Transverse colon (tissue), 4 donors: ENCODE measurements around the gene FGGY. TPM values are rescaled to one million over a fixed set of nuclear protein-coding genes. Genes with fewer than 3 reads are reported as not detected.

ENCODE experiments used
- DNase-seq: peaks from one replicate; pipeline ENCODE4 v3.0.0-alpha.2; 2019
- H3K27ac ChIP-seq, 4 donors: fragments of 200-600 bp; sonication (generic); 2 replicates each; pipeline ENCODE4 v1.5.1; 2016 to 2018; ENCODE audit warnings: inconsistent platforms in 4 of 4
- H3K27me3 ChIP-seq: fragments of 200-600 bp; sonication (generic); 2 replicates; pipeline ENCODE4 v1.5.1; 2017; ENCODE audit warnings: inconsistent platforms
- H3K36me3 ChIP-seq, 4 donors: fragments of 200-600 bp; sonication (generic); 2 replicates each; pipeline ENCODE4 v1.5.1; 2017 to 2019; ENCODE audit warnings: inconsistent platforms in 4 of 4
- H3K4me1 ChIP-seq, 4 donors: fragments of 200-600 bp; sonication (generic); 2 replicates each; pipeline ENCODE4 v1.5.1; 2017 to 2020; ENCODE audit warnings: inconsistent platforms in 4 of 4
- H3K4me3 ChIP-seq, 4 donors: fragments of 200-600 bp; sonication (generic); 1 replicate in 1 of 4; 2 replicates in 3 of 4; pipeline versions ENCODE4 v1.5.1 to v1.6.1; 2017 to 2019; ENCODE audit warnings: inconsistent platforms in 4 of 4
- H3K9me3 ChIP-seq, 2 donors: fragments of 200-600 bp; sonication (generic); 2 replicates each; pipeline ENCODE4 v1.5.1; 2017 to 2019; ENCODE audit warnings: inconsistent platforms in 2 of 2
- EP300 ChIP-seq: sonication (generic); formaldehyde crosslinking; IDR thresholded peaks from one replicate; pipeline ENCODE4 v1.6.1; 2017; ENCODE audit warnings: antibody characterized with exemption, low read depth
- POLR2A ChIP-seq: fragments of 450-650 bp; IDR thresholded peaks from one replicate; pipeline ENCODE4 v1.6.1; 2016; ENCODE audit warnings: antibody characterized with exemption, mild to moderate bottlenecking, moderate library complexity
- POLR2AphosphoS5 ChIP-seq, 3 donors: sonication (generic); formaldehyde crosslinking; IDR thresholded peaks; one replicate each; pipeline ENCODE4 v1.6.1; 2016; ENCODE audit warnings: antibody characterized with exemption in 3 of 3
- WGBS, 2 donors: methylation state at CpG; one replicate each; pipeline ENCODE4 v1.1.5; 2018; ENCODE audit warnings: low coverage in 1 of 2; 5-methylcytosine and 5-hydroxymethylcytosine counted together
- in situ Hi-C, 4 donors: fragments of 200-750 bp; cut with MboI; loops; one replicate each; pipeline versions ENCODE4 v1.15.0 to v1.15.1; 2017; ENCODE audit warnings: low sequenced_read_pairs in 3 of 4, low pct_ligation_motif_present in 1 of 4, low pct_unique_long_range_greater_than_20kb in 1 of 4
- intact Hi-C: fragments of 100-400 bp; cut with DNase I; formaldehyde crosslinking; loops from one replicate; pipeline ENCODE4 v1.15.1; 2023; ENCODE audit warnings: low total_unique reads
- total RNA-seq, 4 donors: library from RNA; depleted of rRNA; stranded (reverse); fragments of >200 nt; gene quantifications; one replicate each; pipeline ENCODE4 v1.1.0, GENCODE V29; 2016
- TF ChIP-seq, protein P1 (sequence below), 5 experiments: fragments of 200-600 bp in 3 of 5; fragments of 450-650 bp in 2 of 5; sonication (generic) in 3 of 5; IDR thresholded peaks; 1 replicate in 2 of 5; 2 replicates in 3 of 5; pipeline ENCODE4 v1.5.1; 2016 to 2017; ENCODE audit warnings: antibody characterized with exemption in 5 of 5, inconsistent platforms in 3 of 5, mild to moderate bottlenecking in 2 of 5, moderate library complexity in 1 of 5

FGGY gene
- total RNA-seq, 4 donors from 2014 or later: 18.2 to 97.7 (median 27.1) TPM

DNA sequence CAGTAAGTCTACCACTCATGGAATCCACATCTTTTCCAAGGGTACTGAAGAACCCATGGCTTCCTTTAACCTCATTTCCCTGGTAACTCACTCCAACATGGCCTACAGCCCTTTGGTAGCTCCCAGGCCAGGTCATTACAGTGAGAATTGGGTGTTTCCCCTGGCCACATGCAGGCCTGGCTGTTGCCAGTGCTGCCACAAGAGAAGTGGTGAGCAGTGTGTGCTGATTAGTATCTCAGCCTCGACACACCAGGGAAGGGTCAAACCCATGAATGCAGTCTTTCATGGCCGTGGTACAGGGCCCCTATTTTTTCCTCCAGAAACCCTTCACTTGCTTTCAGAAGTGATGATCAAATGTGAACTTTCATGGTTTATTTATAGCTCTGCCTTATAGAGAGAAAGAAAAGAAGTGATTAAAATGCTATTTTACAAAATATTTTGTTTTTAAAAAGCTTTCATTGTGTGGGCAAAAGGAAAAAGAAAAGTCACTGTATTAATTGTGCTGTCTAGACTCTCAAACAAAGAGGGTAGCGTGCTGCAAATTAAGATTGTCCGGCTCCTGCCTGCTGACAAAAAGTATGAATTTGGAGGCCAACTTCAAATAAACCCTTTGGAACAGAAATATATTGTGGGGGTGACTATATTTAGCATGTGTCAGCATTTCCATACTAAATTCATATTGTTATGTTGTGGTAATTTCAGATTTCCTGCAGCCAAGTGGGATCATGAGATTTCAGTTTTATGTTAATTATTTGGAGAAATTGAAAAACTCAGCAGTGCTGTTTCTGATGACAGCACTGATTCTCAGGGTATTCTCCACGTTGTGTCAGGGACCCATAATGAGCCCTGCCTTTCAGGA lies 455.9 kb downstream of the FGGY start:
- H3K4me1 ChIP-seq: peaks cover 0 to 7% (median 0%) of the 10 kb centered on the region in 4 donors
- H3K27ac ChIP-seq: no peak overlapping the region
- intact Hi-C loops: loop anchor here (10.0 kb wide), 1 partner anchor 968 kb away; the partner anchor contains the start of gene JUN
- H3K9me3 ChIP-seq: no peaks in the 10 kb centered on the region
- in situ Hi-C loops: loop anchor here in 1 of 4 donors (25.0 kb wide), 1 partner anchor 1240 kb away; no protein-coding TSS in a partner anchor
- no peak overlapping the region for H3K4me3 ChIP-seq
- no peak for DNase-seq
- TF ChIP-seq, protein P1, sequence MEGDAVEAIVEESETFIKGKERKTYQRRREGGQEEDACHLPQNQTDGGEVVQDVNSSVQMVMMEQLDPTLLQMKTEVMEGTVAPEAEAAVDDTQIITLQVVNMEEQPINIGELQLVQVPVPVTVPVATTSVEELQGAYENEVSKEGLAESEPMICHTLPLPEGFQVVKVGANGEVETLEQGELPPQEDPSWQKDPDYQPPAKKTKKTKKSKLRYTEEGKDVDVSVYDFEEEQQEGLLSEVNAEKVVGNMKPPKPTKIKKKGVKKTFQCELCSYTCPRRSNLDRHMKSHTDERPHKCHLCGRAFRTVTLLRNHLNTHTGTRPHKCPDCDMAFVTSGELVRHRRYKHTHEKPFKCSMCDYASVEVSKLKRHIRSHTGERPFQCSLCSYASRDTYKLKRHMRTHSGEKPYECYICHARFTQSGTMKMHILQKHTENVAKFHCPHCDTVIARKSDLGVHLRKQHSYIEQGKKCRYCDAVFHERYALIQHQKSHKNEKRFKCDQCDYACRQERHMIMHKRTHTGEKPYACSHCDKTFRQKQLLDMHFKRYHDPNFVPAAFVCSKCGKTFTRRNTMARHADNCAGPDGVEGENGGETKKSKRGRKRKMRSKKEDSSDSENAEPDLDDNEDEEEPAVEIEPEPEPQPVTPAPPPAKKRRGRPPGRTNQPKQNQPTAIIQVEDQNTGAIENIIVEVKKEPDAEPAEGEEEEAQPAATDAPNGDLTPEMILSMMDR (IDR thresholded peaks at IDR 0.05): no peak
- no peak for TF ChIP-seq POLR2AphosphoS5 (IDR thresholded peaks at IDR 0.05)
- no peak for TF ChIP-seq POLR2A
- no peak for TF ChIP-seq EP300
- H3K36me3 ChIP-seq: no peaks in the 10 kb centered on the region
- WGBS, 2 donors: 68 to 75% methylated on average over 4 to 5 of the region's 5 CpGs
- H3K27me3 ChIP-seq: no peaks in the 10 kb centered on the region

DNA sequence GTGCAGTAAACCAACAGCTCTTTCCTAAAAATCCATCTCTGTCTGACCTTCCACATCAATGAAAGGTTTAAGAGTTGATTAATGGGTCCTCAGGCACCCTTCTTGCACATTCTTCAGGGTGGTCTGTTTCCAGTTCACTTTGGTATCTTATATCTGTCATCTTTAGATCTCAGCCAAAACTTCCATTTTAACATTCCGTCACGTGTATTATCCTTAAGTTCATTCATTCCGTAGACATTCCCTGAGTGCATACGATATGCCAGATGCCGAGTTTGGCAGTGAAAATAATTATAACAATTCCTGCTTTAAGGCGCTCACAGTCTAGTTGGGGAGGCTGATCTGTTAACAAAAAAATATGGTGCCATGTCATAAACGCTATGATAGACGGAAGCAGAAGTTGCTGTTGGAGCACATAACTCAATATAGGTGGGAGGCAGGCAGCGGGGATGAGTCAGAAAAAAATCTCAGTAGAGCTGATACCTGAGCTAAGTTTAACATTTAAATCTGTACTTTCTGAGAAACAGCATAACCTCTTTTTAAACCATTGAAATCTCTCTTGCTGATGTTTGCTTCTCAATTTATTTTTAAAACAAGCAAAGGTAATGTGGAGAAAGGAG lies 458.3 kb downstream of the FGGY start:
- Histone ChIP-seq H3K9me3 (no peaks in the 10 kb centered on the region), H3K4me3 (no peak overlapping the region), H3K27me3 (no peaks in the 10 kb centered on the region), H3K4me1 (peaks cover 4 to 13% (median 6%) of the 10 kb centered on the region in 4 donors), H3K36me3 (no peaks in the 10 kb centered on the region), H3K27ac (no peak overlapping the region)
- DNase-seq: no peak
- TF ChIP-seq POLR2AphosphoS5 (IDR thresholded peaks at IDR 0.05) (no peak), POLR2A (no peak), EP300 (no peak)
- TF ChIP-seq, protein P1 (IDR thresholded peaks at IDR 0.05): no peak
- intact Hi-C loops (loop anchor here (10.0 kb wide), 1 partner anchor 970 kb away; the partner anchor contains the start of gene JUN), in situ Hi-C loops (loop anchor here in 1 of 4 donors (25.0 kb wide), 1 partner anchor 1243 kb away; no protein-coding TSS in a partner anchor)
- WGBS, 2 donors: 87 to 93% methylated on average over 9 of the region's 9 CpGs

DNA sequence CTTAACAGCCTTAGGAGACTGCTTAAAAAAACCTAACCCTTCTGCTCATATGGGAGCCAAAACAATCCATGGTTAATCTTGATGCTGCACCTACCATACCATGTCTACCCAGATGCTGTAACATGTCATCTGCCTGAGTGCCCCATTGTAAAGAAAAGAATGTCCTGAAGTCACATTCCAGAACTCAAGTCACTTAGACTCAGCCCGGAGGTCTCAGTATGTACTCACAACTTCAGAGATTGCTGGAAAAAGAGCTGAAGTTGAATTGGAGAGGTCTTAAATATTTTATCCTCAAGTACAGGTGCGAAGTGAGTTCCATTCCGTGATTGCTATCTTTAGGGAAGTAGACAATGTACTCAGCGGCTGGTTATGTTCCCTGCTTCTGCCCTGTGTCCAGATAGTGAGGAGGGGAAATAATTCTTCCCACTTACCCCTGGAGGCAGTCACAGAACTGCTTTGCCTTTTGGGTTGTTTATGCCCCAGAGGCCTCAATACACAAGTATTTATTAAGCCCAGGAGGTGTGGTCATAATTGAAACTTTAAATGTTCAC lies 460.4 kb downstream of the FGGY start:
- Histone ChIP-seq H3K27me3 (no peaks in the 10 kb centered on the region), H3K4me3 (no peak overlapping the region), H3K27ac (no peak overlapping the region), H3K36me3 (no peaks in the 10 kb centered on the region), H3K9me3 (no peaks in the 10 kb centered on the region), H3K4me1 (peaks cover 4 to 9% (median 6%) of the 10 kb centered on the region in 4 donors)
- in situ Hi-C loops (loop anchor here in 1 of 4 donors (25.0 kb wide), 1 partner anchor 1245 kb away; no protein-coding TSS in a partner anchor), intact Hi-C loops (loop anchor here (10.0 kb wide), 1 partner anchor 972 kb away; the partner anchor contains the start of gene JUN)
- 93% methylated on average over 2 to 4 of the region's 4 CpGs for WGBS, 2 donors
- DNase-seq: no peak
- TF ChIP-seq POLR2A (no peak), EP300 (no peak)
- TF ChIP-seq, protein P1 (IDR thresholded peaks at IDR 0.05): no peak
